ENCODE results near the gene LAYN.

DNA sequence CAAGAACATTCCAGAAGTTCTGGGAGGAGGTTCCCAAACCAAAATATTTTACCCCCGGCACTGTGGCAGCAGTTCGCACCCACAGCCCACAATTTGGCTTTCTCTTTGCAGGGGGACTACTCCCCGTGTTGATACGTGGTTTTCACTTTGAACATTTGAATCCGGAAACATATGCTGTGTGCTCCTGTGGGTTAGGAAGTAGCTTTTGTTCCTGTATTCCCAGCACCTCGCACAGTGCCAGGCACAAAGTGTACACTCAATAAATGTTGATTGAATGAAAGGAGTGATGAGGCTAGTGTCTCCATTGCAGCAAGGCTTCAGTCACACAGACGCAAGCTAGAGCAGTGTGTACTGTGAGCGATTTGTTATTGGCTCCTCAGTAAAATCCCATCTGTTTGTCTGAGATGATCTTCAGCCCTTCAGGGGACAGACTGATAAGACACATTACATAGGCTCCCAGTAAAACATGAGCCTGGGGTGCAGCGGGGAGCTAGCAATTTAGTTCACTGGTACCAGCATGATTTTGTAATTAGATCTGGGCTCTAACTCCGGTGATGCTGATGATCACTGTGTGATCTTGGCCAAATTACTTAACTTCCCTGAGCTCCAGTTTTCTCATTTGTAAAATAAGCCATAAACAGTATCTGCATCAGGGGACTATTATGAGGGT lies 2.2 kb downstream of the LAYN start:
- TF ChIP-seq POLR2A (IDR thresholded peaks at IDR 0.05) (no peak), CTCF (IDR thresholded peaks at IDR 0.05) (no peak)
